Measurements from ENCODE around the gene TMEM258. TPM values are rescaled to one million over a fixed set of nuclear protein-coding genes. Genes with fewer than 3 reads are reported as not detected.

Gene TMEM258
- total and polyA plus RNA-seq, 10 of the 15 experiments (the other 5 are each of a cell fraction or from before 2014, with no cell fraction given), result 160 to 840 (median 326) TPM

DNA sequence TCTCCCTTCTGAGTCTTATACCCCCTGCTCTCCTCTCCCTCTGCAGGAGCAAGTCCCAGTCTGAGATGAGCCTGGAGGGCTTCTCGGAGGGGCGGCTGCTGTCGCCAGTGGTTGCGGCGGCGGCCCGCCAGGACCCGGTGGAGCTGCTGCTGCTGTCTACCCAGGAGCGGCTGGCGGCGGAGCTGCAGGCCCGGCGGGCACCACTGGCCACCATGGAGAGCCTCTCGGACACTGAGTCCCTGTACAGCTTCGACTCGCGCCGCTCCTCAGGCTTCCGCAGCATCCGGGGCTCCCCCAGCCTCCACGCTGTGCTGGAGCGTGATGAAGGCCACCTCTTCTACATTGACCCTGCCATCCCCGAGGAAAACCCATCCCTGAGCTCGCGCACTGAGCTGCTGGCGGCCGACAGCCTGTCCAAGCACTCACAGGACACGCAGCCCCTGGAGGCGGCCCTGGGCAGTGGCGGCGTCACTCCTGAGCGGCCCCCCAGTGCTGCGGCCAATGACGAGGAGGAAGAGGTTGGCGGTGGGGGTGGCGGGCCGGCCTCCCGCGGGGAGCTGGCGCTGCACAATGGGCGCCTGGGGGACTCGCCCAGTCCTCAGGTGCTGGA is 48.8 kb downstream of the TMEM258 start (continued):
- TF ChIP-seq BCL3 (IDR thresholded peaks at IDR 0.05; ENCODE audit: borderline replicate concordance, insufficient read depth, low read depth, low read length, poor library complexity, severe bottlenecking) (no peak), PML (IDR thresholded peaks at IDR 0.05; ENCODE audit: low read length) (no peak), PRDM15 (CRISPR knock-in tag; IDR thresholded peaks at IDR 0.05) (no peak), BCL11A (IDR thresholded peaks at IDR 0.05; ENCODE audit: low read depth, low read length) (no peak), RAD21 (IDR thresholded peaks at IDR 0.05; ENCODE audit: insufficient read depth, low read depth, low read length) (no peak)

GRCh38 chr11:61742391-61742790 is 50.0 kb downstream of the TMEM258 start:
- no peak overlapping the region for H3K4me2 ChIP-seq (ENCODE audit: control insufficient read depth, insufficient read depth)

More at GRCh38 chr11:61742391-61742790, 50.0 kb downstream of the TMEM258 start:
- Histone ChIP-seq H4K20me1 (ENCODE audit: control insufficient read depth, insufficient read depth) (no peaks in the 10 kb centered on the region), H3K9me3 (replicated peaks; ENCODE audit: control insufficient read depth, insufficient read depth, low read length) (no peaks in the 10 kb centered on the region), H3K9ac (ENCODE audit: control insufficient read depth, insufficient read depth, low read length) (no peak overlapping the region), H3K27ac (ENCODE audit: control insufficient read depth, insufficient read depth) (no peak overlapping the region), H2AFZ (ENCODE audit: control insufficient read depth, low read depth, low read length) (no peak overlapping the region), H3K27me3 (replicated peaks in 1 of 2; ENCODE audit: control insufficient read depth in 2 of 2, insufficient read depth in 2 of 2, low read length in 1 of 2) (no peaks in the 10 kb centered on the region), H3K79me2 (ENCODE audit: control insufficient read depth, insufficient read depth, low read length) (no peaks in the 10 kb centered on the region), H3K4me1 (ENCODE audit: control insufficient read depth, insufficient read depth, low read length) (no peaks in the 10 kb centered on the region; the same call in 1 of the 2 replicates), H3K4me3 (no peak overlapping the region), H3K36me3 (ENCODE audit: control insufficient read depth in 2 of 2, insufficient read depth in 2 of 2, low read length in 1 of 2) (no peaks in the 10 kb centered on the region)
- FAIRE-seq, result no peak
- ChIA-PET RAD21 (ENCODE audit: unreplicated experiment) (no interaction called here), POLR2A (no interaction called here), CTCF (interaction anchor here (1.7 kb wide), 1 partner anchor 9 kb away, joined by 6 read pairs; no protein-coding TSS in a partner anchor), SMC1A (ENCODE audit: uncharacterized antibody, unreplicated experiment) (no interaction called here)
- no peak for DNase-seq (ENCODE audit: low read depth, low spot score)
- ATAC-seq, result no peak
- in situ Hi-C loops (cut with MboI), result no loop called here
- intact Hi-C loops (cut with micrococcal nuclease; ENCODE audit: unreplicated experiment), result no loop called here
- TF ChIP-seq EGR1 (IDR thresholded peaks at IDR 0.05; ENCODE audit: borderline replicate concordance in 1 of 2, low read depth in 2 of 2, low read length in 2 of 2) (no peak), SP1 (IDR thresholded peaks at IDR 0.05; ENCODE audit: low read depth, low read length) (no peak), PKNOX1 (IDR thresholded peaks at IDR 0.05) (peak; percentile 61; the same call in 1 of the 2 replicates)
- 20% methylated on average over 7 of the region's 7 CpGs for WGBS (ENCODE audit: insufficient coverage, insufficient replicate concordance, low lambda C conversion rate, missing lambda C conversion rate)
- BruUV-seq (replicated peaks), result no TSS peak

Data from GM12878 (cell line).